PC-9 (cell line): ENCODE data around the gene IGF2R. TPM values are rescaled to one million over a fixed set of nuclear protein-coding genes. Genes with fewer than 3 reads are reported as not detected.
"Not testable (repeated sequence)": the region's sequence is repeated elsewhere in the genome, so short reads cannot be mapped to it uniquely, and the experiment has no call there.

Experiments used
- BruUV-seq: library from RNA; stranded (reverse); fragments of 400-500 nt; replicated peaks from 2 replicates; lab custom pipeline; 2021; lab: Mats Ljungman, UMichigan
- CTCF ChIA-PET: fragments of 300-600 bp; sonication (Branson Sonifier 250); formaldehyde crosslinking; loops from one replicate; lab custom pipeline; 2022; ENCODE audit warnings: antibody characterized with exemption; lab: Charles Lee
- POLR2A ChIA-PET: fragments of 300-600 bp; sonication (Branson Sonifier 250); formaldehyde crosslinking; loops from one replicate; lab custom pipeline; 2022; ENCODE audit warnings: antibody characterized with exemption; ENCODE audit not compliant: unreplicated experiment; lab: Charles Lee
- DNase-seq, 2 experiments: peaks; one replicate each; pipeline versions ENCODE4 v3.0.0 to v3.0.0-alpha.2; 2015 to 2022; ENCODE audit warnings: mixed read lengths in 1 of 2
- H2AFZ ChIP-seq: fragments of 200-600 bp; sonication (generic); 2 replicates; pipeline ENCODE4 v1.8.1; 2017; ENCODE audit warnings: antibody characterized with exemption
- H3F3A ChIP-seq: fragments of 200-600 bp; sonication (generic); 2 replicates; pipeline ENCODE4 v1.8.1; 2017; ENCODE audit warnings: antibody characterized with exemption, mild to moderate bottlenecking, low read depth; ENCODE audit not compliant: insufficient read depth
- H3K27ac ChIP-seq: fragments of 200-600 bp; sonication (generic); 2 replicates; pipeline ENCODE4 v1.6.1; 2016; ENCODE audit warnings: mixed run types
- H3K27me3 ChIP-seq: fragments of 200-600 bp; sonication (generic); 2 replicates; pipeline ENCODE4 v1.6.1; 2016; ENCODE audit warnings: low read depth, mixed run types; ENCODE audit not compliant: insufficient read depth
- H3K36me3 ChIP-seq: fragments of 200-600 bp; sonication (generic); 2 replicates; pipeline ENCODE4 v1.6.1; 2016; ENCODE audit warnings: low read depth, mixed run types
- H3K4me1 ChIP-seq: fragments of 200-600 bp; sonication (generic); replicated peaks from 2 replicates; pipeline ENCODE4 v1.6.1; 2016; ENCODE audit warnings: mixed run types; ENCODE audit not compliant: insufficient read depth
- H3K4me2 ChIP-seq: fragments of 200-600 bp; sonication (generic); 2 replicates; pipeline ENCODE4 v1.6.1; 2017; ENCODE audit warnings: mixed run types
- H3K4me3 ChIP-seq: fragments of 200-600 bp; sonication (generic); 2 replicates; pipeline ENCODE4 v1.6.1; 2016; ENCODE audit warnings: mixed run types
- H3K79me2 ChIP-seq: fragments of 200-600 bp; sonication (generic); 2 replicates; pipeline ENCODE4 v1.6.1; 2017; ENCODE audit warnings: low read depth, mixed run types
- H3K9me2 ChIP-seq: fragments of 200-600 bp; sonication (generic); 2 replicates; pipeline ENCODE4 v1.8.1; 2017; ENCODE audit warnings: mild to moderate bottlenecking; ENCODE audit not compliant: insufficient read depth
- H3K9me3 ChIP-seq: fragments of 200-600 bp; sonication (generic); 2 replicates; pipeline ENCODE4 v1.8.1; 2016; ENCODE audit warnings: low read depth; ENCODE audit not compliant: insufficient read depth
- H4K20me1 ChIP-seq: fragments of 200-600 bp; sonication (generic); 2 replicates; pipeline ENCODE4 v1.8.1; 2017; ENCODE audit not compliant: insufficient read depth
- EZH2 ChIP-seq: fragments of 200-600 bp; sonication (generic); IDR thresholded peaks from 2 replicates; pipeline ENCODE4 v1.8.0; 2017; ENCODE audit warnings: antibody characterized with exemption, low read depth
- intact Hi-C: fragments of 100-400 bp; cut with micrococcal nuclease; formaldehyde crosslinking; loops from one replicate; pipeline ENCODE4 v1.10.0; 2022; ENCODE audit not compliant: unreplicated experiment
- total RNA-seq: library from RNA; stranded (reverse); gene quantifications from 2 replicates; pipeline ENCODE4 v1.2.3, GENCODE V29; 2021
- TF ChIP-seq, protein P1 (sequence below): fragments of 200-600 bp; sonication (generic); conservative IDR thresholded peaks from 2 replicates; pipeline ENCODE4 v1.6.1; 2017; ENCODE audit warnings: mixed run types, antibody characterized with exemption, mild to moderate bottlenecking, moderate library complexity

Gene IGF2R
- total RNA-seq, 1 experiment from 2014 or later = 53.1 TPM

GRCh38 chr6:160132297-160132637, 163.4 kb downstream of the IGF2R start:
- Histone ChIP-seq H3K79me2 (no peaks in the 10 kb centered on the region), H3K4me3 (no peak overlapping the region), H4K20me1 (no peaks in the 10 kb centered on the region), H3F3A (no peaks in the 10 kb centered on the region), H3K27me3 (no peaks in the 10 kb centered on the region), H3K27ac (no peak overlapping the region), H3K9me3 (no peaks in the 10 kb centered on the region), H3K9me2 (no peaks in the 10 kb centered on the region), H3K36me3 (no peaks in the 10 kb centered on the region), H3K4me2 (no peak overlapping the region), H2AFZ (no peak overlapping the region), H3K4me1 (no peaks in the 10 kb centered on the region)
- CTCF ChIA-PET = no interaction called here
- TF ChIP-seq, protein P1, sequence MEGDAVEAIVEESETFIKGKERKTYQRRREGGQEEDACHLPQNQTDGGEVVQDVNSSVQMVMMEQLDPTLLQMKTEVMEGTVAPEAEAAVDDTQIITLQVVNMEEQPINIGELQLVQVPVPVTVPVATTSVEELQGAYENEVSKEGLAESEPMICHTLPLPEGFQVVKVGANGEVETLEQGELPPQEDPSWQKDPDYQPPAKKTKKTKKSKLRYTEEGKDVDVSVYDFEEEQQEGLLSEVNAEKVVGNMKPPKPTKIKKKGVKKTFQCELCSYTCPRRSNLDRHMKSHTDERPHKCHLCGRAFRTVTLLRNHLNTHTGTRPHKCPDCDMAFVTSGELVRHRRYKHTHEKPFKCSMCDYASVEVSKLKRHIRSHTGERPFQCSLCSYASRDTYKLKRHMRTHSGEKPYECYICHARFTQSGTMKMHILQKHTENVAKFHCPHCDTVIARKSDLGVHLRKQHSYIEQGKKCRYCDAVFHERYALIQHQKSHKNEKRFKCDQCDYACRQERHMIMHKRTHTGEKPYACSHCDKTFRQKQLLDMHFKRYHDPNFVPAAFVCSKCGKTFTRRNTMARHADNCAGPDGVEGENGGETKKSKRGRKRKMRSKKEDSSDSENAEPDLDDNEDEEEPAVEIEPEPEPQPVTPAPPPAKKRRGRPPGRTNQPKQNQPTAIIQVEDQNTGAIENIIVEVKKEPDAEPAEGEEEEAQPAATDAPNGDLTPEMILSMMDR = no peak
- TF ChIP-seq EZH2 = no peak
- intact Hi-C loops = no loop called here
- BruUV-seq = no TSS peak
- POLR2A ChIA-PET = no interaction called here
- no peak for DNase-seq

DNA sequence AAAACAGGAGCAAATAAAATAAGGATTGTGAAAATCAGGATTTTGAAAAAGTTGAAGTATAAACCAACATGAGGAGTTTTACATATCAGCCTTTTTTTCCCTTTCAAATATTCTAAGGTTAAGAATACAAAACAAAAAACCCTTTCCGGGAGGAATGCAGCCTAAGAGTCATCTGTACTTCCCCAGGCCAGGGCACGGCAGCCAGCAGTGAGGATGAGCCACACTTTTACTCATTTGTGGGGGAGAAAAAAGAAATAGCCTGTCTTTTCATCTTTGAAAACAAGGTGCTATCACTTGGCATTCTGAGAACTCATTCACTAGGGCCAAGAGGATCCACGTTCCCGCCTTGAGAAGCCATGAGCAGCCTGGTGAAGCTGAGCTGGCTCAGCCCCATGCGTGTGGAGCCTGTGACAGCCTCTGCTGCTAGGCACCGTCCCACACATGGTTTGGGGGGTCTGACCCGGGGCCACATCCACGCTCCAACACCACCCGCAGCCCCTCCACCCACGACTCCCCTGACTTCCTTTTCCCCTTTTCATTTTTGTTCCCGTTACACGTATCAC, 164.0 kb downstream of the IGF2R start:
- Histone ChIP-seq H3F3A (no peaks in the 10 kb centered on the region), H3K79me2 (no peaks in the 10 kb centered on the region), H3K9me2 (no peaks in the 10 kb centered on the region), H3K27me3 (no peaks in the 10 kb centered on the region), H3K9me3 (no peaks in the 10 kb centered on the region), H3K27ac (no peak overlapping the region), H4K20me1 (no peaks in the 10 kb centered on the region), H2AFZ (no peak overlapping the region), H3K4me2 (no peak overlapping the region), H3K4me1 (no peaks in the 10 kb centered on the region), H3K36me3 (no peaks in the 10 kb centered on the region), H3K4me3 (no peak overlapping the region)
- POLR2A ChIA-PET = no interaction called here
- CTCF ChIA-PET = no interaction called here
- BruUV-seq = no TSS peak
- no peak for DNase-seq
- intact Hi-C loops = no loop called here
- no peak for TF ChIP-seq EZH2
- TF ChIP-seq, protein P1 = no peak

GRCh38 chr6:160133441-160134336, 164.8 kb downstream of the IGF2R start:
- H3K79me2 ChIP-seq = no peaks in the 10 kb centered on the region
- H3K27ac ChIP-seq = no peak overlapping the region
- H3K4me3 ChIP-seq = no peak overlapping the region
- H2AFZ ChIP-seq = no peak overlapping the region
- CTCF ChIA-PET = no interaction called here
- DNase-seq = no peak
- H3F3A ChIP-seq = peaks cover 5% of the 10 kb centered on the region; the same call in 1 of the 2 replicates
- no peak overlapping the region for H3K4me2 ChIP-seq
- intact Hi-C loops = no loop called here
- POLR2A ChIA-PET = no interaction called here
- H3K9me2 ChIP-seq = no peaks in the 10 kb centered on the region
- no peaks in the 10 kb centered on the region for H3K36me3 ChIP-seq
- TF ChIP-seq EZH2 = no peak
- TF ChIP-seq, protein P1 = no peak
- peaks cover 4% of the 10 kb centered on the region for H3K4me1 ChIP-seq
- no peaks in the 10 kb centered on the region for H3K27me3 ChIP-seq
- no TSS peak for BruUV-seq
- no peaks in the 10 kb centered on the region for H4K20me1 ChIP-seq
- no peaks in the 10 kb centered on the region for H3K9me3 ChIP-seq

GRCh38 chr6:160134337-160134751, 165.5 kb downstream of the IGF2R start:
- H3K36me3 ChIP-seq, POLR2A ChIA-PET, H3K27me3 ChIP-seq, H3K9me3 ChIP-seq, H3K4me2 ChIP-seq, H3K4me3 ChIP-seq, CTCF ChIA-PET, intact Hi-C loops, H4K20me1 ChIP-seq, H3K9me2 ChIP-seq, H3K79me2 ChIP-seq, DNase-seq, BruUV-seq, H2AFZ ChIP-seq, H3K27ac ChIP-seq: not testable (repeated sequence)
- Histone ChIP-seq H3K4me1 (peaks cover 11% of the 10 kb centered on the region), H3F3A (peaks cover 10% of the 10 kb centered on the region; the same call in 1 of the 2 replicates)
